Tibial nerve (tissue), 4 donors: ENCODE measurements around the gene GRIK3. TPM values are rescaled to one million over a fixed set of nuclear protein-coding genes. Genes with fewer than 3 reads are reported as not detected.

Source experiments
- DNase-seq, 2 donors: peaks; one replicate each; pipeline ENCODE4 v3.0.0-alpha.2; 2019; ENCODE audit warnings: low spot score in 2 of 2
- H3K27ac ChIP-seq, 4 donors: fragments of 200-600 bp; sonication (generic) in 3 of 4; one replicate each; pipeline ENCODE4 v1.5.1; 2017 to 2019; ENCODE audit warnings: mild to moderate bottlenecking in 1 of 4
- H3K27me3 ChIP-seq, 2 donors: fragments of 200-600 bp; sonication (generic) in 1 of 2; one replicate each; pipeline versions ENCODE4 v1.5.1 to v1.6.0; 2017 to 2019
- H3K36me3 ChIP-seq, 3 donors: fragments of 200-600 bp; sonication (generic); one replicate each; pipeline ENCODE4 v1.5.1; 2018 to 2019
- H3K4me1 ChIP-seq, 4 donors: fragments of 200-600 bp; sonication (generic) in 3 of 4; one replicate each; pipeline ENCODE4 v1.5.1; 2017 to 2019
- H3K4me3 ChIP-seq, 4 donors: fragments of 200-600 bp; sonication (generic) in 3 of 4; one replicate each; pipeline ENCODE4 v1.5.1; 2017 to 2019; ENCODE audit warnings: mild to moderate bottlenecking in 1 of 4, moderate library complexity in 1 of 4
- H3K9me3 ChIP-seq, 4 donors: fragments of 200-600 bp; sonication (generic) in 3 of 4; one replicate each; pipeline ENCODE4 v1.5.1; 2017 to 2019
- CTCF ChIP-seq, 5 experiments: fragments of 200-600 bp in 3 of 5; fragments of 450-650 bp in 2 of 5; sonication (generic) in 3 of 5; IDR thresholded peaks; one replicate each; pipeline ENCODE4 v1.5.1; 2016 to 2019; ENCODE audit warnings: antibody characterized with exemption in 5 of 5, mild to moderate bottlenecking in 3 of 5, moderate library complexity in 2 of 5
- EP300 ChIP-seq, 2 donors: sonication (generic); formaldehyde crosslinking; IDR thresholded peaks; one replicate each; pipeline ENCODE4 v1.6.1; 2017; ENCODE audit warnings: antibody characterized with exemption in 2 of 2, mild to moderate bottlenecking in 1 of 2
- POLR2A ChIP-seq, 2 donors: fragments of 450-650 bp; IDR thresholded peaks; one replicate each; pipeline ENCODE4 v1.6.1; 2017; ENCODE audit warnings: antibody characterized with exemption in 2 of 2, mild to moderate bottlenecking in 2 of 2, moderate library complexity in 2 of 2
- WGBS, 2 donors: methylation state at CpG; one replicate each; pipeline ENCODE4 v1.1.5; 2018; 5-methylcytosine and 5-hydroxymethylcytosine counted together
- total RNA-seq, 4 donors: library from RNA; depleted of rRNA; stranded (reverse); fragments of >200 nt; gene quantifications; one replicate each; pipeline ENCODE4 v1.1.0, GENCODE V29; 2016

Gene GRIK3
- total RNA-seq, 4 donors from 2014 or later: 12.8 to 26.2 (median 21.7) TPM

GRCh38 chr1:36836196-36836883 is 198.0 kb downstream of the GRIK3 start:
- no peak overlapping the region for H3K27ac ChIP-seq
- H3K9me3 ChIP-seq: no peaks in the 10 kb centered on the region
- no peaks in the 10 kb centered on the region for H3K4me1 ChIP-seq
- 65 to 68% methylated on average over 6 to 7 of the region's 11 CpGs for WGBS, 2 donors
- no peaks in the 10 kb centered on the region for H3K27me3 ChIP-seq
- peaks cover 0 to 18% (median 0%) of the 10 kb centered on the region in 3 donors for H3K36me3 ChIP-seq
- no peak for DNase-seq
- no peak overlapping the region for H3K4me3 ChIP-seq
- TF ChIP-seq CTCF (IDR thresholded peaks at IDR 0.05) (no peak), POLR2A (IDR thresholded peaks at IDR 0.05) (no peak), EP300 (IDR thresholded peaks at IDR 0.05) (no peak)

GRCh38 chr1:36835696-36836095 is 198.6 kb downstream of the GRIK3 start:
- no peak for DNase-seq
- Histone ChIP-seq H3K4me1 (no peaks in the 10 kb centered on the region), H3K9me3 (no peaks in the 10 kb centered on the region), H3K27me3 (no peaks in the 10 kb centered on the region), H3K36me3 (peaks cover 0 to 16% (median 0%) of the 10 kb centered on the region in 3 donors), H3K27ac (no peak overlapping the region), H3K4me3 (no peak overlapping the region)
- 72 to 75% methylated on average over 4 of the region's 4 CpGs for WGBS, 2 donors
- TF ChIP-seq POLR2A (IDR thresholded peaks at IDR 0.05) (no peak), CTCF (IDR thresholded peaks at IDR 0.05) (no peak), EP300 (IDR thresholded peaks at IDR 0.05) (no peak)

- TF ChIP-seq POLR2A (IDR thresholded peaks at IDR 0.05): no peak
- TF ChIP-seq EP300 (IDR thresholded peaks at IDR 0.05): no peak
- TF ChIP-seq CTCF (IDR thresholded peaks at IDR 0.05): no peak
Observed at GRCh38 chr1:36835017-36835695, 199.2 kb downstream of the GRIK3 start.

GRCh38 chr1:36834586-36834985 is 199.7 kb downstream of the GRIK3 start:
- Histone ChIP-seq H3K4me3 (no peak overlapping the region), H3K27ac (no peak overlapping the region), H3K9me3 (no peaks in the 10 kb centered on the region), H3K27me3 (no peaks in the 10 kb centered on the region), H3K36me3 (peaks cover 0 to 16% (median 0%) of the 10 kb centered on the region in 3 donors), H3K4me1 (no peaks in the 10 kb centered on the region)
- no peak for DNase-seq
- 80 to 85% methylated on average over 5 of the region's 5 CpGs for WGBS, 2 donors
- TF ChIP-seq POLR2A (IDR thresholded peaks at IDR 0.05) (no peak), CTCF (IDR thresholded peaks at IDR 0.05) (no peak), EP300 (IDR thresholded peaks at IDR 0.05) (no peak)

More at GRCh38 chr1:36835017-36835695, 199.2 kb downstream of the GRIK3 start:
- 59 to 68% methylated on average over 4 of the region's 4 CpGs for WGBS, 2 donors
- peaks cover 0 to 16% (median 0%) of the 10 kb centered on the region in 3 donors for H3K36me3 ChIP-seq
- no peaks in the 10 kb centered on the region for H3K27me3 ChIP-seq
- no peak for DNase-seq
- no peak overlapping the region for H3K27ac ChIP-seq
- H3K9me3 ChIP-seq: no peaks in the 10 kb centered on the region
- H3K4me3 ChIP-seq: no peak overlapping the region
- H3K4me1 ChIP-seq: no peaks in the 10 kb centered on the region

- Histone ChIP-seq H3K27ac (no peak overlapping the region), H3K4me1 (no peaks in the 10 kb centered on the region), H3K27me3 (no peaks in the 10 kb centered on the region), H3K36me3 (peaks cover 0 to 9% (median 0%) of the 10 kb centered on the region in 3 donors), H3K9me3 (no peaks in the 10 kb centered on the region), H3K4me3 (no peak overlapping the region)
- TF ChIP-seq POLR2A (IDR thresholded peaks at IDR 0.05) (no peak), CTCF (IDR thresholded peaks at IDR 0.05) (no peak), EP300 (IDR thresholded peaks at IDR 0.05) (no peak)
- DNase-seq: no peak
- 59 to 61% methylated on average over 9 of the region's 9 CpGs for WGBS, 2 donors
Observed at GRCh38 chr1:36831186-36831810, 203.0 kb downstream of the GRIK3 start.
